Inflammatory macrophage (primary cell): Measurements from ENCODE around the gene AP1S1.

Experiments
- DNase-seq, 2 donors: peaks; one replicate each; pipeline ENCODE4 v3.0.0-alpha.2; 2020 to 2022

AP1S1 gene

GRCh38 chr7:101159696-101160674 lies 5.7 kb downstream of the AP1S1 start:
- no peak for DNase-seq

DNA sequence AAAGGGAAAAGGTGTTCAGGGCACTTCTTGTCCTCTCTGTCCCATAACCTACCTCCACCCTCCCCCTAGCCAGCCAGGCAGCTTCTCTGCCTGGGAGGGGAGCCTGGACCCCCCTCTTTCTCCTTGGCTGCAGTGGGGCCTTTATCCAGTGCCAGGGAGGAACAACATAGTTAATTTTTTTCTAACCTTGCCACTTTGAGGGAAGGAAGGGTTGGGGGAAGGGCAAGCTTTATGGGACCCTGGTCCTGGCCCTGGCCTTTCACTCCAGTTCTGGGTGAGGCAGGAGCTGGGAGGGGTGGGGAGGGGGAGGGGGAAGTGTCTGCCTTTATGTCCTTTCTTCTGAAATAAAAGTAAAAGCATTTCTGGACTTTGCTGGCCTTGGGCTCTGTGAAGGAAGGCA lies 6.6 kb downstream of the AP1S1 start:
- no peak for DNase-seq

GRCh38 chr7:101161692-101162471 lies 7.6 kb downstream of the AP1S1 start:
- DNase-seq, result no peak

DNA sequence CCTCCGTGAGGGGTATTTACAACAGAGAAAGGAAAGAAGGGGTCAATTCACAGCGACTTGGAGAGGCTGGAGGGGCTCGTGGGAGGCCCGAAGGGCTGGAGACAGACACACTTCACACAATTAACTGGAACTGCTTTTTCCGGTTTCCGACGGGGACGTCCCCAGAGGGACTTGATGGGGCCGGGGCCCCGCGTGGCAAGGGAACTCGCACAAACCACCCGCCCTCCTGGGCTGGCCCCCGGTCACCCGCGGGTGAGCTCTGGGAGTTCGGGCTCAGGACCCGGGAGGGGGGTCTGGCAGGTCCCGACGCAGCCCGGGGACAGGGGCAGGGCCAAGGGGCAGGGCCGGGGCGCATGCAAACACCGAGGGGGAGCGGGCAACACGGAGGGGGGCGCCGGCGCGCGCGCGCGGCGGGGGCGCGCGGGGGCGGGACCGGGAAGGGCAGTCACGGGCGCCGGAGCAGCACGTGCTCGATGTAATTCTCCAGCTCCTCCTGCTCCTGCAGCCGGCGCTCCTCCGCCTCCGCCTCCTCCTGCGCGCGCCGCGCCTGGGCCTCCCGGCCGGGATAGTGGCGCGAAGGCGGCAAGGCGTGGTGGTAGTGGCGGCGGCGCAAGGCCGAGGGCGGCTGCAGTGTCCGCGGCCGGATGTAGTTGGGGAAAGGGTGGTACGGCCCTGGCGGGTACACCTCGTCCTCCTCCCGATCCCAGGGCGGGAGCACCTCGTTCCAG lies 8.4 kb downstream of the AP1S1 start:
- DNase-seq, result peak in 1 of 2 donors; percentile 26

DNA sequence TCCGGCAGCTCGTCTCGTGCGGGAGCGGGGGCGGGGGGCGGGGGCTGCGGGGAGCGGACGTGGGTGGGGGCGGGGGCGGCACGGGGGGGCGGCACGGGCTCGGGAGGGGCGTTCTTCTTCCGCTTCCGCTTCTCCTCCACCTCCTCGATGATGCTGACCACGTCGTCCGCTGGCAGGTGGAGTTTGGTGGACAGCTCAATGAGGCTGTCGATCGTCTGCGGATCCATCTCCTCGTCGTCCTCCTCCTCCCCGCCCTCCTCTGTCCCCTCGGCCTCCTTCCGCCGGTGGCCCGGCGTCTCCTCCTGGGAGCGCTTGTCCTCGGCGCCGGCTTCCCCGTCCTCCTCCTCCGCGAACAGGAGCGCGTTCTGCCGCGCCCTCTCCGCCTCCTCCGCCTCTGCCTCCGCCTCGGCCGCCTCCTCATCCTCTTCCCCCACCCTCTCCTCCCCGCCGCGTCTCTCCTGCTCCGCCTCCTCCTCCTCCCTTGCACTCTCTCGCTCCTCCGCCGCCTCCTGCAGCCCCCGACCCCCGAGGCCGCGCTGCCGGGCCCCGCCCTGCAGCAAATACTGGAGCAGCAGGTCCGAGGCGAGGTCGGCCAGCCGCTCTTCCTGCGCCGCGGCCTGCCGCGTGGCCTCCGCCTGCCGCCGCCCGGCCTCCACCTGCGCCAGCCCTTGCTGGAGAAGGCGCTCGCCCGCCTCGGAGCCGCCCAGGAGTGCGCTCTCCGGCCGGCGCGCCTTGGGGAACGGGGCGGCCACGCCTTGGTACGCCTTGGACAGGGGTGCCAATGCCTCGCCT lies 9.2 kb downstream of the AP1S1 start:
- DNase-seq, result no peak

- DNase-seq, result peak in 1 of 2 donors; percentile 54
These were observed 10.0 kb downstream of the AP1S1 start for GRCh38 chr7:101164071-101164840.

- peak; percentile 96 to 98 for DNase-seq
These were observed 11.0 kb downstream of the AP1S1 start, which contains the start of gene VGF for GRCh38 chr7:101165075-101165957. Gene VGF, minus strand, starts transcription at chr7:101165569. Its CDS starts 726 bp downstream, at chr7:101164843.

GRCh38 chr7:101165958-101166647 lies 11.8 kb downstream of the AP1S1 start:
- DNase-seq, result no peak

GRCh38 chr7:101166648-101166908 lies 12.3 kb downstream of the AP1S1 start:
- DNase-seq, result no peak

- DNase-seq, result no peak
These were observed 12.8 kb downstream of the AP1S1 start for GRCh38 chr7:101166909-101167644.

DNA sequence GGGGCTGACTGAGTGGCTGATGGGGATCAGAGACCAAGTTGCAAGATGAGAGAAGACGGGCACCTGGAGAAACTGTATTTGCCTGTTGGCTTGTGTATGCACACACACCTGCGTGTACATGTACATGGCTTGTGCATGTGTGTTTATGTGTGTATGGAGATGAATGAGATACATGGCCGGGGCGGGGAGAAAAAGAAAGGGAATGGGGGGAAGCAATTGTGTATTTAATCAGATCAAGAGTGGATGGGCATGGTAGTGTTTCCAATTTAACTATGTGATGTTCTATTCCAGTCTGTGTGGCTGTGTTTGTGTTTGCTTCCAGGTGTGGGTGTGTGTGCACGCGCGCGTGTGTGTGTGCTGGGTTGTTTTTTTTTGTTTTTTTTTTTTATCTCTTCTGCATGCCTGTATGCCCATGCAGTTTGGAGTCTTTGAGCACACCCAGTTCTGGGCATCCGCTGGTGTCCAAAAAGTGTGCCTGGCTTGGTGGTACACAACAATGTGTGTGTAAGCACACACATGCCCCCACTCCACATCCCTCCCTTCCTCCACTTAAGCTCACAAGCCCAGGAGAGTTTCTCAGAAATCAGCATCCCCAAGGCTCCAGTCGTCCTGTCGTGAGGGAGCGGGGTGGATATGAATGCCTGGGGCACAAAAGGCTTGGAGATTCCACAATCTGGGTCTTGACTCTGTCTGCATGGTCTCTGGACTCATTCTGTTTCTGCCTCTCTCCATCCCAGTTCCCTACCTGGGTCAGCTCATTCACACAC lies 13.6 kb downstream of the AP1S1 start:
- DNase-seq, result no peak

DNA sequence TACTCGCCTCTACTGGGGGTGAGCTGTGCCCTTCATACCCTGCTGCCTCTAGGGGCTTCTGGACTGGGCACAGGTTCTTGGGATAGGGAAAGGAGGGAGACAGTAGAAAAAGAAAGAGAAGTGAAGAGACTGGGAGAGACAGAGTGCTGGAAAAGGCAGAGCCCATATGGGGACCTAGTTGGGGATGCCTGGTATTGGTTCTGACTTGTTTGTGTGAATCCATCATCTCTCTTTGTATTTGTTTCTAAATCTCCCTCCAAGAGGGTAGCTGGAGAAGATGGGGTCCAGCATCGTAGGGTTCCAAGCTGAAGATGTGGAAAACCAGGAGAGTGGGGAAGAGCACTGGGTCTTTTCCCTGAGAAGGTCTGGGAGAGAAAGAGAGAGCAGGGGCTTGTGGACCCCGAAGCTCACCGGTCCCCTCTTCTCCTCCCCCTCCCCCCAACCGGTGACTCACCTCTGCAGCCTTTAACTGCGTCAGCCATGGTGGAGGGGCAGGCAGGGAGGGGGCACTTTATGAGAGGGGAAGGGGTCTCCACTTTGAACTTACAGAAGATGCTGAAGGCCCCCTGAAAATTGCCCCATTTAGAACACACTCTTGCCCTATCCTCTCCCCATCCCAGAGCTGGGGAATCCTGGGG lies 14.3 kb downstream of the AP1S1 start:
- no peak for DNase-seq

DNA sequence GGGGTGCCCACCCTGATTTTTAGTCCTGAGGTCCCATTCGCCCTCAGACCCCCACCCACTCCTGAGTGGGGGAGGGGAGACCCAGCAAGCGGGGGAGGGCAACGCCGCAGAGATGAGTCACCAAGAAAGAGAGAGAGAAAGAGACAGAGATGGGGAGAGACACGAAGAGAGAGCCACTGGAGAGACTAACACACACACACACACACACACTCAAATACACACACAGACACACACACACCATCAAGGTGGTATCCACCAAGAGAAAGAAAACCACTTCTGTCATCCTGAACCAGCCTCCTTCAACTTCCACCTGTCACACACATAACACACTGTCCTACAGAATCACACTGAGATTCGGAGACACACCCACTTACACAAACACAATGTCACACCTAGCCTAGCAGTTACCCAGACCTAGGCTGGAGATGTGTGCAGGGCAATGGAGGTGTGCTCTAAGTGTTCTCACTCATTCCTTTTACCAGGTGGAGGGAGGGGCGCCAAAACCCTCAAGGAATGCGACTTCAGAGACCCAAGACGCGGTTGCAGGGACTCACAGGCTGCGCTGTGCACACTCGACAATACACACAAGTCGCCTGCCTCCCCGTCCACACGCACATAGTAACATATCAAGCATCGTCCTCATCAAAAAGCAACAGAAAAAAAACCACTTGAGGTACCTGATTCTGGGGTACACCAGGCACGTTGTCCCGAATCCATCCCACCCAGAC lies 15.0 kb downstream of the AP1S1 start:
- no peak for DNase-seq

GRCh38 chr7:101169838-101170551 lies 15.7 kb downstream of the AP1S1 start:
- DNase-seq, result peak; percentile 55 to 67

GRCh38 chr7:101170617-101171441 lies 16.6 kb downstream of the AP1S1 start:
- peak; percentile 37 to 46 for DNase-seq
